Uterus (tissue), 2 donors: ENCODE data around the gene GREB1.

ENCODE experiments used
- CTCF ChIP-seq, 4 experiments: fragments of 200-600 bp in 2 of 4; fragments of 450-650 bp in 2 of 4; sonication (generic) in 2 of 4; IDR thresholded peaks; one replicate each; pipeline ENCODE4 v1.5.1; 2016 to 2019; ENCODE audit warnings: antibody characterized with exemption in 4 of 4, mild to moderate bottlenecking in 2 of 4, moderate library complexity in 1 of 4
- POLR2A ChIP-seq, 2 donors: fragments of 450-650 bp; IDR thresholded peaks; one replicate each; pipeline ENCODE4 v1.6.1; 2016; ENCODE audit warnings: antibody characterized with exemption in 2 of 2, mild to moderate bottlenecking in 1 of 2, moderate library complexity in 1 of 2

GRCh38 chr2:11602563-11603204, 68.8 kb downstream of the GREB1 start:
- TF ChIP-seq CTCF (IDR thresholded peaks at IDR 0.05) (no peak), POLR2A (IDR thresholded peaks at IDR 0.05) (no peak)
